ENCODE results near the gene NRSN1.

DNA sequence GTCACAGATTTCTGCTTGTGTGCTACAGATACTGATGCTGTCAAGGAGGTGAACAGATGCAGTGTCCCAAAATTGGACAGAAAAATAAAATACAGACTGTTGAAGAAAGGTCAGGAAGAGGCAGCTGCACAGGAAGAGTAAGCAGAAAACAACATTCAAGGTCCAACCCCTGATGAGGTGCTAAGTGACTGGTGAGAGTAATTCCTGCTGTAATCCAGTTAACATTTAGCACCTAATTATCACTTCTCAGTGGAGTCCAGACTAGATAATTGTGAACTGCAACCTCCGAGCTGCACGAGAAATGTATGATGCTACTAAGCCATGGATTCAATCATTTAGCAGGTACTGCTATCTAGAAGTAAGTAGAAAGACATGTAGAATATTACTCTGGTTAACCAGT, 36.3 kb upstream of the NRSN1 start:
- TF ChIP-seq, protein P1, sequence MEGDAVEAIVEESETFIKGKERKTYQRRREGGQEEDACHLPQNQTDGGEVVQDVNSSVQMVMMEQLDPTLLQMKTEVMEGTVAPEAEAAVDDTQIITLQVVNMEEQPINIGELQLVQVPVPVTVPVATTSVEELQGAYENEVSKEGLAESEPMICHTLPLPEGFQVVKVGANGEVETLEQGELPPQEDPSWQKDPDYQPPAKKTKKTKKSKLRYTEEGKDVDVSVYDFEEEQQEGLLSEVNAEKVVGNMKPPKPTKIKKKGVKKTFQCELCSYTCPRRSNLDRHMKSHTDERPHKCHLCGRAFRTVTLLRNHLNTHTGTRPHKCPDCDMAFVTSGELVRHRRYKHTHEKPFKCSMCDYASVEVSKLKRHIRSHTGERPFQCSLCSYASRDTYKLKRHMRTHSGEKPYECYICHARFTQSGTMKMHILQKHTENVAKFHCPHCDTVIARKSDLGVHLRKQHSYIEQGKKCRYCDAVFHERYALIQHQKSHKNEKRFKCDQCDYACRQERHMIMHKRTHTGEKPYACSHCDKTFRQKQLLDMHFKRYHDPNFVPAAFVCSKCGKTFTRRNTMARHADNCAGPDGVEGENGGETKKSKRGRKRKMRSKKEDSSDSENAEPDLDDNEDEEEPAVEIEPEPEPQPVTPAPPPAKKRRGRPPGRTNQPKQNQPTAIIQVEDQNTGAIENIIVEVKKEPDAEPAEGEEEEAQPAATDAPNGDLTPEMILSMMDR (IDR thresholded peaks at IDR 0.05): no peak
- TF ChIP-seq POLR2A (IDR thresholded peaks at IDR 0.05): no peak
- no peak for TF ChIP-seq POLR2AphosphoS5 (IDR thresholded peaks at IDR 0.05)
